MM.1S (cell line): ENCODE results near the gene PLCB1.

ENCODE experiments used
- DNase-seq: peaks from one replicate; pipeline ENCODE4 v3.0.0-alpha.2; 2015
- H2AFZ ChIP-seq: fragments of 300-600 bp; sonication (generic); 2 replicates; pipeline ENCODE4 v1.6.0; 2016; ENCODE audit warnings: antibody characterized with exemption, low read length
- H3F3A ChIP-seq: fragments of 300-600 bp; sonication (generic); 2 replicates; pipeline ENCODE4 v1.6.1; 2016; ENCODE audit warnings: mild to moderate bottlenecking, antibody characterized with exemption, low read length, moderate library complexity, mixed read lengths; ENCODE audit not compliant: insufficient read depth
- H3K27ac ChIP-seq: fragments of 300-600 bp; sonication (generic); 2 replicates; pipeline ENCODE4 v1.5.1; 2016; ENCODE audit warnings: mild to moderate bottlenecking, low read length
- H3K27me3 ChIP-seq: fragments of 300-600 bp; sonication (generic); replicated peaks from 2 replicates; pipeline ENCODE4 v1.6.0; 2016; ENCODE audit warnings: low read length; ENCODE audit not compliant: insufficient read depth
- H3K36me3 ChIP-seq: fragments of 300-600 bp; sonication (generic); replicated peaks from 2 replicates; pipeline ENCODE4 v1.6.1; 2016; ENCODE audit warnings: mild to moderate bottlenecking, low read length, mixed read lengths; ENCODE audit not compliant: insufficient read depth
- H3K4me1 ChIP-seq: fragments of 300-600 bp; sonication (generic); 2 replicates; pipeline ENCODE4 v1.6.1; 2016; ENCODE audit warnings: low read length, mixed read lengths
- H3K4me2 ChIP-seq: fragments of 300-600 bp; sonication (generic); 2 replicates; pipeline ENCODE4 v1.6.0; 2016; ENCODE audit warnings: low read depth, low read length
- H3K4me3 ChIP-seq: fragments of 300-600 bp; sonication (generic); 2 replicates; pipeline ENCODE4 v1.5.1; 2016; ENCODE audit warnings: low read length, mixed read lengths
- H3K79me2 ChIP-seq: fragments of 300-600 bp; sonication (generic); 2 replicates; pipeline ENCODE4 v1.6.1; 2016; ENCODE audit warnings: mixed run types, low read length, mixed read lengths
- H3K9ac ChIP-seq: fragments of 300-600 bp; sonication (generic); 2 replicates; pipeline ENCODE4 v1.6.1; 2016; ENCODE audit warnings: low read length, mixed read lengths
- H3K9me2 ChIP-seq: fragments of 300-600 bp; sonication (generic); replicated peaks from 2 replicates; pipeline ENCODE4 v1.6.1; 2016; ENCODE audit warnings: mild to moderate bottlenecking, low read length, mixed read lengths; ENCODE audit not compliant: insufficient read depth
- H3K9me3 ChIP-seq: fragments of 300-600 bp; sonication (generic); replicated peaks from 2 replicates; pipeline ENCODE4 v1.6.1; 2016; ENCODE audit warnings: mild to moderate bottlenecking, low read length, mixed read lengths; ENCODE audit not compliant: insufficient read depth
- H4K20me1 ChIP-seq: fragments of 300-600 bp; sonication (generic); 2 replicates; pipeline ENCODE4 v1.6.1; 2016; ENCODE audit warnings: mild to moderate bottlenecking, low read length, moderate library complexity, mixed read lengths; ENCODE audit not compliant: insufficient read depth
- CTCF ChIP-seq: fragments of 300-600 bp; sonication (generic); IDR thresholded peaks from 2 replicates; pipeline ENCODE4 v1.5.1; 2016; ENCODE audit warnings: antibody characterized with exemption, low read length, mixed read lengths
- EZH2 ChIP-seq: fragments of 300-600 bp; sonication (generic); optimal IDR thresholded peaks from 2 replicates; pipeline ENCODE3; 2017; ENCODE audit warnings: low read depth, mild to moderate bottlenecking, antibody characterized with exemption, low read length, mixed read lengths
- EZH2phosphoT487 ChIP-seq: fragments of 300-600 bp; sonication (generic); IDR thresholded peaks from 2 replicates; pipeline ENCODE4 v1.6.1; 2018; ENCODE audit warnings: antibody characterized with exemption, low read length

The PLCB1 gene

GRCh38 chr20:8292793-8293192 lies 160.7 kb downstream of the PLCB1 start:
- Histone ChIP-seq H3K4me3 (no peak overlapping the region), H3K9me2 (no peaks in the 10 kb centered on the region), H3F3A (no peaks in the 10 kb centered on the region), H4K20me1 (no peaks in the 10 kb centered on the region), H3K36me3 (no peaks in the 10 kb centered on the region), H3K27me3 (no peaks in the 10 kb centered on the region), H3K27ac (no peak overlapping the region), H3K79me2 (no peaks in the 10 kb centered on the region), H3K9ac (no peak overlapping the region), H2AFZ (no peak overlapping the region), H3K4me1 (no peaks in the 10 kb centered on the region), H3K9me3 (no peaks in the 10 kb centered on the region), H3K4me2 (no peak overlapping the region)
- TF ChIP-seq CTCF, result no peak
- TF ChIP-seq EZH2phosphoT487, result no peak
- no peak for TF ChIP-seq EZH2
- DNase-seq, result no peak

DNA sequence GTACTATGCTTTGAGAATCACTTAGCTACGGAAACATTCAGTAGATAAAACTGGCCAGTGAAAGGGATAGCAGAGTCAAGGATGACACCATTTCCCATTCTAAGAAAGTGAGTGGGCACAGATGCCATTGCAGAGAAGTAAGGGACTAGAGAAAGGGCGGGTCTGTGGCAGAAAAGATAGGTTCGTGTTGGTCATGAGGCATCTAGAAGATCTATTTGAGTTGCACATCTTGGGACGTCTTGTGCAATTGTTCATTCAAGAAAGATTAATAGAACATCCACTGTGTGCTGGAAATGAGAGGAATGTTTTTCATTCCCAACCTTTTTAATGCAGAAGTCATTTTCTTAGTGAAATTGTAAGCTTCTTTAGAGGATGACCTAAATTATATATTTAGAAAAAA lies 161.7 kb downstream of the PLCB1 start:
- Histone ChIP-seq H2AFZ (no peak overlapping the region), H3K27me3 (no peaks in the 10 kb centered on the region), H3K9ac (no peak overlapping the region), H3K9me3 (no peaks in the 10 kb centered on the region), H3K4me2 (no peak overlapping the region), H3F3A (no peaks in the 10 kb centered on the region), H3K79me2 (no peaks in the 10 kb centered on the region), H4K20me1 (no peaks in the 10 kb centered on the region), H3K36me3 (no peaks in the 10 kb centered on the region), H3K9me2 (no peaks in the 10 kb centered on the region), H3K4me3 (no peak overlapping the region), H3K27ac (no peak overlapping the region), H3K4me1 (no peaks in the 10 kb centered on the region)
- TF ChIP-seq EZH2 (no peak), EZH2phosphoT487 (no peak), CTCF (no peak)
- DNase-seq, result no peak

- H3K4me2 ChIP-seq, result no peak overlapping the region
- H3K27ac ChIP-seq, result no peak overlapping the region
- no peaks in the 10 kb centered on the region for H3K9me2 ChIP-seq
- no peak overlapping the region for H3K4me3 ChIP-seq
- no peaks in the 10 kb centered on the region for H3K9me3 ChIP-seq
- DNase-seq, result no peak
- no peaks in the 10 kb centered on the region for H3K4me1 ChIP-seq
- H2AFZ ChIP-seq, result no peak overlapping the region
- no peaks in the 10 kb centered on the region for H3K27me3 ChIP-seq
- no peaks in the 10 kb centered on the region for H3K36me3 ChIP-seq
- no peaks in the 10 kb centered on the region for H3F3A ChIP-seq
- H4K20me1 ChIP-seq, result no peaks in the 10 kb centered on the region
- no peak overlapping the region for H3K9ac ChIP-seq
- TF ChIP-seq CTCF (no peak), EZH2phosphoT487 (no peak), EZH2 (no peak)
- H3K79me2 ChIP-seq, result no peaks in the 10 kb centered on the region
Measured at GRCh38 chr20:8296536-8296935, 164.5 kb downstream of the PLCB1 start.
